HK-2 (cell line): ENCODE results near the gene ANKRD13D.

Source experiments
- DNase-seq: peaks from one replicate; pipeline ENCODE4 v3.0.0-alpha.2; 2018; ENCODE audit not compliant: unreplicated experiment

ANKRD13D gene

DNA sequence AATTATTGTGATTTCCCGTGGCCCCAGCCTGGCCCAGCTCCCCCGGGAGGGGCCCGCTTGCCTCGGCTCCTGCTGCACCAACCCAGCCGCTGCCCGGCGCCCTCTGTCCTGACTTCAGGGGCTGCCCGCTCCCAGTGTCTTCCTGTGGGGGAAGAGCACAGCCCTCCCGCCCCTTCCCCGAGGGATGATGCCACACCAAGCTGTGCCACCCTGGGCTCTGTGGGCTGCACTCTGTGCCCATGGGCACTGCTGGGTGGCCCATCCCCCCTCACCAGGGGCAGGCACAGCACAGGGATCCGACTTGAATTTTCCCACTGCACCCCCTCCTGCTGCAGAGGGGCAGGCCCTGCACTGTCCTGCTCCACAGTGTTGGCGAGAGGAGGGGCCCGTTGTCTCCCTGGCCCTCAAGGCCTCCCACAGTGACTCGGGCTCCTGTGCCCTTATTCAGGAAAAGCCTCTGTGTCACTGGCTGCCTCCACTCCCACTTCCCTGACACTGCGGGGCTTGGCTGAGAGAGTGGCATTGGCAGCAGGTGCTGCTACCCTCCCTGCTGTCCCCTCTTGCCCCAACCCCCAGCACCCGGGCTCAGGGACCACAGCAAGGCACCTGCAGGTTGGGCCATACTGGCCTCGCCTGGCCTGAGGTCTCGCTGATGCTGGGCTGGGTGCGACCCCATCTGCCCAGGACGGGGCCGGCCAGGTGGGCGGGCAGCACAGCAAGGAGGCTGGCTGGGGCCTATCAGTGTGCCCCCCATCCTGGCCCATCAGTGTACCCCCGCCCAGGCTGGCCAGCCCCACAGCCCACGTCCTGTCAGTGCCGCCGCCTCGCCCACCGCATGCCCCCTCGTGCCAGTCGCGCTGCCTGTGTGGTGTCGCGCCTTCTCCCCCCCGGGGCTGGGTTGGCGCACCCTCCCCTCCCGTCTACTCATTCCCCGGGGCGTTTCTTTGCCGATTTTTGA is 3.3 kb upstream of the ANKRD13D start:
- DNase-seq, result no peak

- no peak for DNase-seq
Measured at GRCh38 chr11:67286621-67287333, 2.3 kb upstream of the ANKRD13D start.

- no peak for DNase-seq
Measured at GRCh38 chr11:67287355-67288197, 1.5 kb upstream of the ANKRD13D start.

DNA sequence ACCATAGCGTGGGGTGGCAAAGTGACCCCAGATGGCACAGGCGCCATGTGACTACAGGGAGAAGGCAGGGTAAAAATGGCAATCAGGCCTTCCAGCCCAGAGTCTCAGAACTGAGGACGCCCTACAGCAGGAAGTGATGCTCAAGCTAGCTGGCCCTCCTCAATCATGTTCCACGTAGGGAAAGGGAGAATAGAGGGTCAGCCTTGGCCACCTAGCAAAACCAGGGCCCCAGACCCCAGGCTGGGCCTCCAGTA is 978 bp upstream of the ANKRD13D start:
- no peak for DNase-seq

DNA sequence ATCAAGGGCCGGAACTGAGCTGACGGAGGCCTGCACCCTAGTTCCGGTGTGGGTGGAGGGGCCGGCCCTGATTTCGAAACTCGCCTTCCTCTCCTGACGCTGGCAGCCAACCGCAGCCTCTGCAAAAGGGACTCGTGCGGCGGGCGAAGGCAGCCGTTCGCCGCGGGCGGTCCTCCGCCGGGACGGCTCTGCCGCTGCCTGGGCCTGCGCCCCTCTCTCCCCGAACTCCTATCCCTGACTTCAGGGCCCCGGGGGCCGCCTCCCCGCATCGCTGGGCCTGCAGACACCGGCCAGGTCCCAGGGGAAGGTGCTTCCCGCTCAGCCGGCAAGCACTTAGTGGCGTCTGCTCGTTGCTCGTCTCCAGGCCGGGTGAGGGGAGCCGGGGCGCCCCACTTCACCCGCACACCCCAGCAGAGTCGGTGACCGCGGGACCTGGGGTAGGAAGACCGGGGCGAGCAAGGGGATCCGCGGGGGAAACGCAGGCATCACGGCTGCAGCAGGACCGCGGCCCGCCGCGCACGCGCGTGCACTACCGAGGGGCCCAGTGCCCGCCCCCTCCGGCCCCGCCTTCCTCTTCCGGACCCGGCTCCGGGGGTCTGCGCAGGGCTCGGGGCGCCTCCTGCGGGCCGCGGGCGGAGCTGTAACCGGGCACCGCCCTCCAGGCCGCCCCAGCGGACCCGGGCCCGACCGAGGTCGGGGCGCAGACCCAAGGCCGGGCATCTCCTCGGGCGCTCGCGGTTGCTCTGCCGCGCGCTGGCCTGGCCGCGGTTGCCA is 464 bp upstream of the ANKRD13D start:
- DNase-seq, result peak; percentile 78

DNA sequence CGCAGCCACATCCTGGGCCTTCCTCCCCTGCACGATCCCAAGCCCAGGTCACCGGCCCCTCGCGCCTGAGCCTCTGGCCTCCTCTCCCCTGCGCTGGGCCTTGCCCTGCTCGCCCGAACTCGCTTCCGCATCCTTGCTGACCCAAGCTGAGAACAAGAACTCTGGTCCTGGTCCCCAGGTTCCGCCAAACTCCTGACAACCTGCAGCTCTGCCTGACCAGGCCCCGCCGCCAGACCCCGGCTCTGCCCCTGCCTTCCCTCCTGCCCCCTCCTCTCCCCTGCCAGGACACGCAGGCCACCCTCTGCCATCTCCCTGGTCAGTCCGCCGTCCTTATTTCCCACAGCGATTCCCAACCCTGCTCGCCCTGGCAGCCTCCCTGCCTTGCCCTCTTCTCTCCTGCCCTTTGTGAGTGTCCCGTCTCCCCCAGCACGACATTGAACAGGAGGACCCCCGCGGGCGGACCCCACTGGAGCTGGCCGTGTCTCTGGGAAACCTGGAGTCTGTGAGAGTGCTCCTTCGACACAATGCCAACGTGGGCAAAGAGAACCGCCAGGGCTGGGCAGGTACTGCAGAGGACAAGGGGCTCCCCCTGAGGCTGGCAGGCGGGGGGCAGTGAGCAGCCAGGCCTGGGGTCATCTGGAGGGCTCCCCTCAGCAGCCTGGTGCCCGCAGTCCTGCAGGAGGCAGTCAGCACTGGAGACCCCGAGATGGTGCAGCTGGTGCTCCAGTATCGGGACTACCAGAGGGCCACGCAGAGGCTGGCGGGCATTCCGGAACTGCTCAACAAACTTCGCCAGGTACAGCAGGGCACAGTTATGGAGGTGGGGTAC is 762 bp downstream of the ANKRD13D start:
- DNase-seq, result no peak

DNA sequence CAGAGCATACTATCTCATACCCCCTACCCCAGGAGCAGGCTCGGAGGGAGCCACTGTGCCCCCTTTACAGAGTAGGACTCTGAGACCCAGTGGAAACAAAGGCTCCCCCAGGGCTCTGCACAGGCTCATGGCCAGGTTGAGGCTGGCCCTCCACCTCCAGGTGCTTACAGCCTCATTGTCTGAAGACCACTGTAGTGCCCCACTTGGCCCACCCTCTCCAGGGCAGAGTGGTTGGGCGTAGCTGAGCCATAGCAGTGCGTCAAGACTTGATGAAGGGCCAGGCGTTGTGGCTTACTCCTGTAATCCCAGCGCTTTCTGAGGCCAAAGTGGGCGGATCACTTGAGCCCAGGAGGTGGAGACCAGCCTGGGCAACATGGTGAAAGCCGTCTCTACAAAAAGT is 1.7 kb downstream of the ANKRD13D start:
- DNase-seq, result no peak

DNA sequence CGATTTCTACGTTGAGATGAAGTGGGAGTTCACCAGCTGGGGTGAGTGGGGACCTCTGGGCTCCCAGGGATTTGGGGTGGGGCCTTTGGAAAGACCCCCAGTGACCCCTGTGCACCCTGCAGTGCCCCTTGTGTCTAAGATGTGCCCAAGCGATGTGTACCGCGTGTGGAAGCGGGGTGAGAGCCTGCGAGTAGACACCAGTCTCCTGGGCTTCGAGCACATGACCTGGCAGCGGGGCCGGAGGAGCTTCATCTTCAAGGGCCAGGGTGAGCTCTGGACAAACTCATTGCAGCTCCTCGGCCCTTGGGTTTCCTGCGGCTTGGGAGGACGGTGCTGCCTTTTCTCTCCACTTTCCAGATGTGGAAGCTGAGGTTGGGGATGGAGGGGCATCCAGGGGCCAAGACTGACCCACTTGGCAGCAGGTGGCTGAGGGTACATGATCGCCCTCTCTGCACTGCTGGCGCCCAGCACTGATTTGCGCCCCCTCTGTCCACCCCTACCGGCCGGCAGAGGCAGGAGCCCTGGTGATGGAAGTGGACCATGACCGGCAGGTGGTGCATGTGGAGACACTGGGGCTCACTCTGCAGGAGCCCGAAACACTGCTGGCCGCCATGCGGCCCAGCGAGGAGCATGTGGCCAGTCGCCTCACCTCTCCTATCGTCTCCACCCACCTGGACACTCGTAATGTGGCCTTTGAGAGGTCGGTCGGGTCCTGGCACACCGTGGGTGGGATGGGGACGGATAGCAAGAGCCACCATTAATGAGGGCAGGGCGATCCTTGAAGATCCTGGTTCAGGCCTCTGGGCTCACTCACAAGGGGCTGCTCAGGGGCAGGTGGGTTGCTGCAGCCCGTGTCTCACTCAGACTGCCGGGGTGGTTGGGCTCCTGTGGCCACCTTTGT is 2.6 kb downstream of the ANKRD13D start:
- DNase-seq, result no peak

- no peak for DNase-seq
Measured at GRCh38 chr11:67292671-67293070, 3.6 kb downstream of the ANKRD13D start.

- DNase-seq, result no peak
Measured at GRCh38 chr11:67293090-67293489, 4.0 kb downstream of the ANKRD13D start.

DNA sequence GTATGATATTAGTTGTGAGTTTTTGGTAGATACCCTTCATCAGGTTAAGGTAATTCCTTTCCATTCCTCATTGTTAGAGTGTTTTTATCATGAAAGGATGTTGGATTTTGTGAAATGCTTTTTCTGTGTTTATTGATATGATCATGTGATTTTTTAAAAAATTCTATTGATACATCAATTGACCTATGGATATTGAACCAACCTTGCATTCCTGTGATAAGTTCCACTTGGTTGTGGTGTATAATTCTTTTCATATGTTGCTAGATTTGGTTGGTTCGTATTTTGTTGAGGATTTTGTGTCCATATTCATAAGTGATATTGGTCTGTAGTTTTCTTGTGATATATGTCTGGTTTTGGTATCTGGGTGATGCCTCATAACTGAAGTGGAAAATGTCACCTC is 6.7 kb downstream of the ANKRD13D start:
- no peak for DNase-seq

- no peak for DNase-seq
Measured at GRCh38 chr11:67298786-67299185, 9.7 kb downstream of the ANKRD13D start.

DNA sequence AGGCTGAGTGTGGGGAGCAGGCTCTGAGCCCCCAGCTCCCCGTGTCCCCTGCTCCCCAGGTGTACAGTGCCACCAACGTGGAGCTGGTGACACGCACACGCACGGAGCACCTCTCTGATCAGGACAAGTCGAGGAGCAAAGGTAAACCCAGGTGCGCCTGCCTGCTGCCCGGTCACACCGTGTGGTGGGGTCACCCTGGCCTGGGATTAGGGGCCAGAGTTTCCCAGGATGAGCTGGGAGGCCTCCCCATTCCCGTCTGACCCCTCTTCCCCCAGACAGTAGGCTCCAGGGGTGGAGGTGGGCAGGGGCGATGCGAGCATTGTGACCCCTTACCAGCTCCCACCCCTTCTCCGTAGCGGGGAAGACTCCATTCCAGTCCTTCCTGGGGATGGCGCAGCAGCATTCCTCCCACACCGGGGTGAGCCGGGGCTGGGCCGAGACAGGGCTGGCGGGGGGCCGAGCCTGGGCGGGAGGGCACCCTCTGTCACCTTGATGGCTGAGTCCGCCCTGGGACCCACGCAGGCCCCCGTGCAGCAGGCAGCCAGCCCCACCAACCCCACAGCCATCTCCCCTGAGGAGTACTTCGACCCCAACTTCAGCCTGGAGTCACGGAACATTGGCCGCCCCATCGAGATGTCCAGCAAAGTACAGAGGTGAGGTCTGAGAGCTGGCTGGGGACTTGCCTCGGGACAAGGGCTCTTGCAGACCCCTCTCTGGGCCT is 10.5 kb downstream of the ANKRD13D start:
- no peak for DNase-seq

DNA sequence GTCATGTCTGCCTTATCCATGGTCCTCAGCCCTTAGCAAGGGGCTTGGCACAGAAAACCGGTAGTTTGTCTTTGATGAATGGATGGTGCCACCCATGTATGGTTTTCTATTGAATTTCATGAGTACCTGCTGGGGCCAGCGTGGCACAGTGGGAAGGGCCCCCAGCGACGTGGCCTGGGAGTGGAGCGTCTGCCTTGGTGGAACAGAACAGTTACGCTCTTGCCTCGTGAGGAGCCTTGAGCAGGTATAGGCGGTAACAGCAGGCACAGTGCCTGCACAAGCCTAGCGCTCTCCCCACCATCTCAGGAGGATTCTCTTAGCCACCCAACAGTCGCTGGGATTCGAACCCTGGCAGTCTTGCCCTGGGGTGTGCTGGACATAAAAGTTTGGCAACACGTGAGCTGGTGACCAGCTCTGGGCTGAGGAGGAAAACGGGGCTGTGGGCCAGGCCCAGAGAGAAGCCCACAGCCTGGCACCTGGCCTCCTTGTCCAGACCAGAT is 11.2 kb downstream of the ANKRD13D start:
- no peak for DNase-seq

DNA sequence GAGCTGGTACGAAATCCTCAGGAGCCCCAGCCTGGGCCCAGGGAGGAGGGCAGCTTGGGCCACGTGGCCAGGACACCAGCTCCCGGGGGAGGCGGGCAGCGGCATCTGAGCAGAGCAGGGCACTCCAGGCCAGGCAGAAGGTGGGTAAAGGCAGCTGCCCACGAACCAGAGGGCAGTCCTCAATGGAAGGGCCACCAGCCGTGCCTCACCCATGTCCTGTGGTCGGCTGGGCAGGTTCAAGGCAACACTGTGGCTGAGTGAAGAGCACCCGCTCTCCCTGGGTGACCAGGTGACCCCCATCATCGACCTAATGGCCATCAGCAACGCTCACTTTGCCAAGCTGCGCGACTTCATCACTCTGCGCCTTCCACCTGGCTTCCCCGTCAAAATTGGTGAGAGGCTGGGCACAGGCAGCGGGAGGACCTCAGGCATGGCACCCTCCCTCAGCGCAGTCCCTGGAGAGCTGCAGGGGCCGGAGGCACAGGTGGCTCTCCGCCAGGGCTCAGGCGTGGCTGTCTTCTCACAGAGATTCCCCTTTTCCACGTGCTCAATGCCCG is 11.7 kb downstream of the ANKRD13D start:
- DNase-seq, result no peak

GRCh38 chr11:67301313-67301921 is 12.3 kb downstream of the ANKRD13D start:
- no peak for DNase-seq

GRCh38 chr11:67301951-67302516 is 12.9 kb downstream of the ANKRD13D start:
- peak; percentile 73 for DNase-seq
